ENCODE measurements around the gene ELMO1.

The ELMO1 gene

DNA sequence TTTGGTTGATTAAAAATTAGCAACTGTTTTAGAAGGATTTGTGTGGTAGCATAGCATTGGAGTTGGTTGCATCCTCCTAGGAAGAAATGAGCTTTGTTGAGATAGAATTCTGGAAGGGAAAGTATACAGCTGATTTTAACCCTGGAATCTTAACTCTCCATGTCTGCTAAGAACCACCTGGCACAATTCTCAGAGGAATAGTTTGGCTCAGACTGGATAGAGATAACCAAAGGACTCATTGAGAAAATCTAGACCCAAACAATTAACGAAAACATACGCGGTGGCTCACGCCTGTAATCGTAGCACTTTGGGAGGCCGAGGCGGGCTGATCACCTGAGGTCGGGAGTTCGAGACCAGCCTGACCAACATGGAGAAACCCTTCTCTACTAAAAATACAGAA lies 625.3 kb downstream of the ELMO1 start:
- DNase-seq (ENCODE audit: low spot score), result no peak

DNA sequence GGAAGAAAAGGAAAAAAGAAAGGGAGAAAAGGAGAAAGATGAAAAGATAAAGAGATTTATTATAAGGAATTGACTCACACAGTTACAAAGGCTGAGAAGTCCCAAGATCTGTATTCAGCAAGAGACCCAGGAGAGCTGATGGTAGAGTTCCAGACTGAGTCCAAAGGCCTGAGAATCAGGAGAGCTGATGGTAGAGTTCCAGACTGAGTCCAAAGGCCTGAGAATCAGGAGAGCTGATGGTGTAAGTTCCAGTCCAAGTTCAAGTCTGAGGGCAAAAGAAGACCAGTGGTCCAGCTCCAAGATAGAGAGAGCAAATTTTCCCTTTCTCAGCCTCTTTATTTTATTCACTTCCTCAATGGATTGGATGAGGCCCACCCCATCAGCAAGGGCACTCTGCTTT lies 627.0 kb downstream of the ELMO1 start:
- DNase-seq (ENCODE audit: low spot score), result no peak

DNA sequence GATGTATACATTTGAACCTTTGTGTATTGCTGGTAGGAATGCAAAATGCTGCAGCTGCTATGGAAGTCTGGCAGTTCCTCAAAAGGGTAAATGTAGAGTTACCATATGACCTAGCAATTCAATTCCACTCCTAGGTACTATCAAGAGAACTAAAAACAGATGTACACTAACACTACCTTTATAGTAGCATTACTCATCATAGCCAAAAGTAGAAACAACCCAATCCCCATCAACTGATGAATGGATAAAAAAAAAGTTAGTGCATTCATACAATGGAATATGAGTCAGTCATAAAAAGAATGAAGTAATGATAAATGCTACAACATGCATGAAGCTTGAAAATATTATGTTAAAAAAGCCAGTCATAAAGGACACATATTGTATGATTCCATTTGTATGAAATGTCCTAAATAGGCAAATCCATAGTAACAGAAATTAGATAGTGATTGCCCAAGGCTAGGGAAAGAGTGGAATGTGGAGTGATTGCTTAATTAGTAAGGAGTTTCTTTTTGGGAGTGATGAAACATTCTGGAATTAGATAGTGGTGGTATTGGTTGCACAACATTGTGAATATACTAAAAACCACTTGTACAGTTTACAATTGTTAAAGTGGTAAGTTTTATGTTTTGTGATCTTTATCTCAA lies 628.0 kb downstream of the ELMO1 start:
- DNase-seq (ENCODE audit: low spot score), result no peak

DNA sequence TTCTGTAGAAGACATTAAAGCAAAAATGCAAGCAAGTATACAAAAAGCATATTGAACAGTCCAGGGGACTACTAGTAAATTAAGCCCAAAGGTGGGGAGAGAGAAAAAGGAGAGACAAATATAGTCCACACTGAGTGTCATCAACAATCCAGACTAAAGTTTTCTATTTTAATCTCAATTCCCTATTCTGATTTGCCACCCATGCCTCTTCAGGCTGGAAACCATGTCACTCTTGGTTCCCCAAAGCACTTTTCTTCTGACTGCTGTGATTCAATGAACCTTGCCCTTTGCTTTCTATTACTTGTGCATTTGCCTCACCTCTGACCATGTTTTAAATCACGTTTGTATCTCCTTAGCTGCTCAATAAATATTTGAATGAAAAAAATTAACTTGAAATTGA lies 629.0 kb downstream of the ELMO1 start:
- DNase-seq (ENCODE audit: low spot score), result no peak

DNA sequence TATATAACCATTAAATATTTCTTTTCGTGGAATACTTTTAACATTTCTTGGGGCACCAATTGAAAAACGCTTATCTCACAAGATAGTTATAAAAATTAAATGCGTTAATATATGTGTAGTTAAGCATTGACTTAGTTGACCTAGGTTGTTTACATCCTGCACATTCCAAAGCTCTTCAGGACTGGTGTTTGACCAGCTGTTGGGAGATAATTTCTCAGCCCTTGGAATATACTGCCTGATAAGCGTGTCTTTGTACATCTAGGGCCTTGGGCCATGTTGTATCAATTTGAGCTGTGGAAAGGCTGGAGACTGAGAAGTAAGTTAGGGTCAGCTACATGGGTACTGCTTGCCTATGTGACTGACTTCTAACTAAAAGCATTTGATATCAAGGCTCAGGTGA lies 634.4 kb downstream of the ELMO1 start:
- no peak for DNase-seq (ENCODE audit: low spot score)

DNA sequence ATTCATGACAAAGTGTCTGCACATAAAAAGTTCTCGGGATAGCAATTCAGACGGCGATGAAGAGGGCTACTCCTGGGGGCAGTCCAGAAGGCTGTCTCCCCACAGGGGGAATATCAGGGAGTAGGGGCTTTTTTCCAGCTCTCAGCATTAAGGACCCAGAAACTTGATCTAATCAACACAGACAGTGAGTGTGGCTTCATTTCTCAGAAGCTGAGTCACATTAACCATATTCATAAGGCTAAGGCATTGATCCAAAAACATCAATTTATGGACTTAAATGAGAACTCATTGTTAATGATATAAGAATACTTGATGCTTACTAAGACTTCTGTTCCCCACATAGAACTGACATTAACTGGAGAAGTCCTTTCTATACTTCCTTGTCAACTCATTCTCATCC lies 636.9 kb downstream of the ELMO1 start:
- DNase-seq (ENCODE audit: low spot score), result no peak

DNA sequence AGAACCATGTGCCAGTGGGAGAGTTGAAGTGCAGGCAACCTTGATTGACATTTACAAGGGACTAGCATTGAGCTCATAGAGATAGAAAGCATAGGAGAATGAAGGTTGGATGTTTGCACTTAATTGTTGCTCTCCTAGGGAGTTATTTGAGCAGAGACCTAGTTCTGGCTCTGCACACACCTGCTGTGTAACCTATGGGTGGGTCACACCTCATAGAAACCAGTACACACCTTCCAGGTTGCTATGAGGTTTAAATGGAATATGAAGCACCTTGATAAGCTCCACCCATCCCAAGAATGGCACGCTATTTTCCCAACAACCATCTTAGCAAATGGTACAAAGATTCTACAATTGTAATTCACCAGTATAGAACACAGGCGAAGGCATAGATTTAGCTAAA lies 638.2 kb downstream of the ELMO1 start:
- no peak for DNase-seq (ENCODE audit: low spot score)

DNA sequence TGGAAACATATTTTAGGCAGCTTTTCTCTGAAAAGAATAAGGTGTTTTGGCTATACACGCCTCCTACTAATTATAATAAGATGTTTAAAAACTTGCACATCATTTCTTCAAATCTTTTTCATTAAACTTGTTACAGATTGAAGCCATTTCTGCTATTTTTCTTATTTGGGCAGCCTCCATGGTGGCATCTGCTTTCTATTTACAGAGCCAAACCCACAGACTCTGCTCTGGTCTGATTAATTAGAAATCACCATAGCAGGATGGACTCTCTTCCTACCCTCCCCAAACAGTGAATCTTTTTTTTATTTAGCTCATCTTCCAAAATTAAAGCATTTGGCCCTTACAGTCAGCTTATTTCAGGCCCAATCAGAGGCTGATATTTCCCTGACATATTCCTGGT lies 638.6 kb downstream of the ELMO1 start:
- DNase-seq (ENCODE audit: low spot score), result no peak

DNA sequence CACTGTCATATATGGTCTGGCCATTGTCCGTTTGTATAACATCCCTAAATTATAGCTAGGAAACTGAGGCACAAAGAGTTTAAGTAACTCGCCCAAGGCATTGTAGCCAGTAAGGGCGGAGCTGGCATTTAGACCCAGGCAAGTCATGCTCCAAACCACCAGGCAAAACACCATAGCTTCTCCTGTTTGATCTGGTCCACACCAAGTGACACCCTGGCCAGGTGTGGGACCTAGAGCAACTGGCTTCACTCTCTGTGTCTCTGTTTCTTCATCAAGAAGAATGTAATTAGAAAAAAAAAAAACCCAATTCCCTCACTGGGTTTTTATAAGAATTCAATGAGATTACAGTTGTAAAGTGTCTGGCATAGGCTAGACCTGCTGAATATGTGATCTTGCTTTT lies 639.2 kb downstream of the ELMO1 start:
- DNase-seq (ENCODE audit: low spot score), result no peak

DNA sequence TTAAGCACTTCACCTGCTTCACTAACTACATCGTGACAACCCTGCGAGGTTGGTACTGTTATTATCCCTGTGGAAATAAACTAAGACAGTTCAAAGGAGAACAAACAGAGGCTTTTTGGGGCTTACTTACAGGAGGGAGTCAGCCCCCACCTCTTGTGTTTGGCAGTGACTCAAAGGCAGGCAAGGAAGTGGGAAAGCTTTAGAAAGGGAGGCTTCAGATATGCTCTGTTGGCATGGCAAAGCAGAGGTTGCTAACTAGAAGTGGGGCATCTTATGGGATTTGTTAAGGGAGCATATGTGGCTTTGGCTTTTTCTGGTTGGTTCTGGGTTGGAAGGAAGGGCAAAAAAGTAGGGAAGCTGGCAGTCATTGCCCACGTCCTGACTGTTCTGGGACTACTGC lies 639.6 kb downstream of the ELMO1 start:
- no peak for DNase-seq (ENCODE audit: low spot score)

DNA sequence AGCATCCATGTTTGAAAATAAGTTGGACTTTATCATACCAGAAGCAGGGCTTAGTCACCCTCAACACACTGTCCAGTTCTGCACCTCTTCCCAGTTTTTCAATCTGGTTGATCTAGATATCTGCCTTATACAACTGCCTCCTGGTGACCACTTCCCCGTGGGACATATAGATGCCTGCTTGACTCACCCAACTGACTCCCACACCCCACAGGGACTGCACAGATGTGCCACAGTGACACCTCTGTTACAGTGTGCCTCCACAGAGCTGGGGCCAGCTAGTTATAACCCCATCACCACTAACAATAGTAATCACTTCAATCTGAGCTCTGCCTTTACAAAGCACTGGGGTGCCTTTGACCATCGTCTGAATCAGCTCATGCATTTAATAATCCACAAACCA lies 641.8 kb downstream of the ELMO1 start:
- DNase-seq (ENCODE audit: low spot score), result no peak
